ENCODE measurements around the gene ARHGEF39. TPM values are rescaled to one million over a fixed set of nuclear protein-coding genes. Genes with fewer than 3 reads are reported as not detected.
A peak's percentile ranks its signal among the peaks of the same experiment; 100 is the strongest.

The ARHGEF39 gene
- total and polyA plus RNA-seq, 7 experiments from 2014 or later: 0.11 to 10.4 (median 0.44) TPM; not detected in 2

- peak overlapping the region in 4 of 9 donors; percentile 45 to 90 (median 63) for H3K27ac Mint-ChIP-seq
- H3K9me3 Mint-ChIP-seq: peaks cover 0 to 5% (median 0%) of the 10 kb centered on the region in 11 donors
- H3K4me3 Mint-ChIP-seq: no peak overlapping the region
- no peaks in the 10 kb centered on the region for H3K27me3 ChIP-seq (ENCODE audit: control insufficient read depth in 2 of 2, insufficient read depth in 2 of 2, low read length in 2 of 2)
- POLR2A ChIA-PET: interaction anchor here (0.7 to 1.7 kb wide), 6 partner anchors 11 to 56 kb away, joined by 3 to 6 read pairs (median 4); partner anchors contain the start of gene TPM2
- peaks cover 3 to 18% (median 6%) of the 10 kb centered on the region in 5 donors for H3K36me3 Mint-ChIP-seq
- no peaks in the 10 kb centered on the region for H3K27me3 Mint-ChIP-seq
- H3K4me3 ChIP-seq (ENCODE audit: low read length): no peak overlapping the region
- CTCF ChIA-PET: interaction anchor here (1.2 kb wide), 1 partner anchor 23 kb away, joined by 3 read pairs; the partner anchor contains the start of gene CCDC107
- H3K36me3 ChIP-seq (ENCODE audit: control insufficient read depth in 2 of 3, insufficient read depth in 3 of 3, low read length in 3 of 3): no peaks in the 10 kb centered on the region
- intact Hi-C loops (cut with micrococcal nuclease): no loop called here
- H3K4me1 Mint-ChIP-seq: peaks cover 34 to 58% (median 47%) of the 10 kb centered on the region in 7 donors
- no peak overlapping the region for H3K27ac ChIP-seq (ENCODE audit: low read depth, low read length)
- H3K4me1 ChIP-seq (ENCODE audit: control insufficient read depth in 2 of 2, insufficient read depth in 2 of 2, low read length in 2 of 2): peaks cover 19 to 35% of the 10 kb centered on the region in 2 donors
- no peaks in the 10 kb centered on the region for H3K9me3 ChIP-seq (ENCODE audit: control insufficient read depth in 2 of 3, low read length in 3 of 3)
- DNase-seq (no peak), ATAC-seq (no peak)
These were observed 29.3 kb downstream of the ARHGEF39 start for GRCh38 chr9:35635730-35636129.

- POLR2A ChIA-PET: interaction anchor here (0.6 to 1.5 kb wide), 5 partner anchors 10 to 61 kb away, joined by 4 to 5 read pairs (median 5); no protein-coding TSS in a partner anchor
- CTCF ChIA-PET: interaction anchor here (4.5 kb wide), 1 partner anchor 19 kb away, joined by 17 read pairs; no protein-coding TSS in a partner anchor
- intact Hi-C loops (cut with micrococcal nuclease): no loop called here
These were observed 35.4 kb downstream of the ARHGEF39 start for GRCh38 chr9:35629597-35629996.

GRCh38 chr9:35628389-35628991 lies 36.5 kb downstream of the ARHGEF39 start:
- H3K4me1 Mint-ChIP-seq: peaks cover 2 to 12% (median 6%) of the 10 kb centered on the region in 7 donors
- DNase-seq: no peak
- H3K9me3 Mint-ChIP-seq: no peaks in the 10 kb centered on the region
- no peaks in the 10 kb centered on the region for H3K27me3 ChIP-seq (ENCODE audit: control insufficient read depth in 2 of 2, insufficient read depth in 2 of 2, low read length in 2 of 2)
- H3K36me3 Mint-ChIP-seq: no peaks in the 10 kb centered on the region
- intact Hi-C loops (cut with micrococcal nuclease): no loop called here
- CTCF ChIA-PET: interaction anchor here (0.6 to 4.5 kb wide), 4 partner anchors 17 to 262 kb away, joined by 3 to 17 read pairs (median 3); no protein-coding TSS in a partner anchor
- POLR2A ChIA-PET: interaction anchor here (0.5 to 1.5 kb wide), 6 partner anchors 9 to 62 kb away, joined by 3 to 5 read pairs (median 4); no protein-coding TSS in a partner anchor
- no peaks in the 10 kb centered on the region for H3K4me1 ChIP-seq (ENCODE audit: control insufficient read depth in 2 of 2, insufficient read depth in 2 of 2, low read length in 2 of 2)
- no peak overlapping the region for H3K27ac Mint-ChIP-seq
- no peak overlapping the region for H3K4me3 Mint-ChIP-seq
- no peaks in the 10 kb centered on the region for H3K9me3 ChIP-seq (ENCODE audit: control insufficient read depth in 2 of 3, low read length in 3 of 3)
- H3K36me3 ChIP-seq (ENCODE audit: control insufficient read depth in 2 of 3, insufficient read depth in 3 of 3, low read length in 3 of 3): no peaks in the 10 kb centered on the region
- H3K4me3 ChIP-seq (ENCODE audit: low read length): no peak overlapping the region
- H3K27me3 Mint-ChIP-seq: no peaks in the 10 kb centered on the region
- no peak for ATAC-seq
- no peak overlapping the region for H3K27ac ChIP-seq (ENCODE audit: low read depth, low read length)

More at GRCh38 chr9:35629597-35629996, 35.4 kb downstream of the ARHGEF39 start:
- DNase-seq (no peak), ATAC-seq (no peak)
- Histone ChIP-seq H3K4me3 (ENCODE audit: low read length) (no peak overlapping the region), H3K9me3 (ENCODE audit: control insufficient read depth in 2 of 3, low read length in 3 of 3) (no peaks in the 10 kb centered on the region), H3K27me3 (ENCODE audit: control insufficient read depth in 2 of 2, insufficient read depth in 2 of 2, low read length in 2 of 2) (no peaks in the 10 kb centered on the region), H3K27ac (ENCODE audit: low read depth, low read length) (no peak overlapping the region), H3K36me3 (ENCODE audit: control insufficient read depth in 2 of 3, insufficient read depth in 3 of 3, low read length in 3 of 3) (no peaks in the 10 kb centered on the region), H3K4me1 (ENCODE audit: control insufficient read depth in 2 of 2, insufficient read depth in 2 of 2, low read length in 2 of 2) (no peaks in the 10 kb centered on the region)
- no peaks in the 10 kb centered on the region for H3K27me3 Mint-ChIP-seq
- no peaks in the 10 kb centered on the region for H3K9me3 Mint-ChIP-seq
- peaks cover 3 to 13% (median 7%) of the 10 kb centered on the region in 7 donors for H3K4me1 Mint-ChIP-seq
- peaks cover 0 to 1% (median 0%) of the 10 kb centered on the region in 5 donors for H3K36me3 Mint-ChIP-seq
- H3K27ac Mint-ChIP-seq: no peak overlapping the region
- no peak overlapping the region for H3K4me3 Mint-ChIP-seq

GRCh38 chr9:35627575-35627974 lies 37.4 kb downstream of the ARHGEF39 start:
- no peak overlapping the region for H3K4me3 Mint-ChIP-seq
- H3K27me3 Mint-ChIP-seq: no peaks in the 10 kb centered on the region
- ChIA-PET POLR2A (no interaction called here), CTCF (interaction anchor here (4.5 kb wide), 1 partner anchor 16 kb away, joined by 17 read pairs; no protein-coding TSS in a partner anchor)
- peaks cover 2 to 12% (median 6%) of the 10 kb centered on the region in 7 donors for H3K4me1 Mint-ChIP-seq
- Histone ChIP-seq H3K4me1 (ENCODE audit: control insufficient read depth in 2 of 2, insufficient read depth in 2 of 2, low read length in 2 of 2) (no peaks in the 10 kb centered on the region), H3K27me3 (ENCODE audit: control insufficient read depth in 2 of 2, insufficient read depth in 2 of 2, low read length in 2 of 2) (no peaks in the 10 kb centered on the region), H3K27ac (ENCODE audit: low read depth, low read length) (no peak overlapping the region), H3K4me3 (ENCODE audit: low read length) (no peak overlapping the region), H3K9me3 (ENCODE audit: control insufficient read depth in 2 of 3, low read length in 3 of 3) (no peaks in the 10 kb centered on the region), H3K36me3 (ENCODE audit: control insufficient read depth in 2 of 3, insufficient read depth in 3 of 3, low read length in 3 of 3) (no peaks in the 10 kb centered on the region)
- DNase-seq (no peak), ATAC-seq (no peak)
- no peaks in the 10 kb centered on the region for H3K36me3 Mint-ChIP-seq
- no peaks in the 10 kb centered on the region for H3K9me3 Mint-ChIP-seq
- no peak overlapping the region for H3K27ac Mint-ChIP-seq
- intact Hi-C loops (cut with micrococcal nuclease): no loop called here

- Mint-ChIP-seq H3K4me1 (peaks cover 33 to 44% (median 39%) of the 10 kb centered on the region in 7 donors), H3K4me3 (peak overlapping the region in 5 of 10 donors; percentile 18 to 86 (median 63)), H3K27ac (peak overlapping the region in 6 of 9 donors; percentile 43 to 92 (median 74)), H3K9me3 (no peaks in the 10 kb centered on the region), H3K27me3 (no peaks in the 10 kb centered on the region), H3K36me3 (peaks cover 0 to 2% (median 0%) of the 10 kb centered on the region in 5 donors)
- Histone ChIP-seq H3K27me3 (ENCODE audit: control insufficient read depth in 2 of 2, insufficient read depth in 2 of 2, low read length in 2 of 2) (no peaks in the 10 kb centered on the region), H3K27ac (ENCODE audit: low read depth, low read length) (no peak overlapping the region), H3K4me1 (ENCODE audit: control insufficient read depth in 2 of 2, insufficient read depth in 2 of 2, low read length in 2 of 2) (peaks cover 27 to 36% of the 10 kb centered on the region in 2 donors), H3K9me3 (ENCODE audit: control insufficient read depth in 2 of 3, low read length in 3 of 3) (no peaks in the 10 kb centered on the region), H3K4me3 (ENCODE audit: low read length) (no peak overlapping the region), H3K36me3 (ENCODE audit: control insufficient read depth in 2 of 3, insufficient read depth in 3 of 3, low read length in 3 of 3) (no peaks in the 10 kb centered on the region)
- ChIA-PET POLR2A (interaction anchor here (0.7 to 1.7 kb wide), 8 partner anchors 9 to 262 kb away, joined by 3 to 5 read pairs (median 4); partner anchors contain the start of genes CCDC107, CREB3, RMRP and TLN1), CTCF (interaction anchor here (0.9 to 12.7 kb wide), 4 partner anchors 13 to 72 kb away, joined by 3 to 118 read pairs (median 40); partner anchors contain the start of genes CCDC107, RMRP and SIT1)
- intact Hi-C loops (cut with micrococcal nuclease): loop anchor here in 1 of 2 donors (5.0 kb wide), 1 partner anchor 263 kb away; no protein-coding TSS in a partner anchor
- no peak for DNase-seq
- ATAC-seq: no peak
These were observed 45.2 kb downstream of the ARHGEF39 start for GRCh38 chr9:35619800-35620158.

GRCh38 chr9:35618854-35619799 lies 45.9 kb downstream of the ARHGEF39 start:
- H3K27me3 Mint-ChIP-seq: no peaks in the 10 kb centered on the region
- peak overlapping the region in 8 of 10 donors; percentile 18 to 89 (median 67) for H3K4me3 Mint-ChIP-seq
- Histone ChIP-seq H3K4me1 (ENCODE audit: control insufficient read depth in 2 of 2, insufficient read depth in 2 of 2, low read length in 2 of 2) (peaks cover 27 to 36% of the 10 kb centered on the region in 2 donors), H3K9me3 (ENCODE audit: control insufficient read depth in 2 of 3, low read length in 3 of 3) (no peaks in the 10 kb centered on the region), H3K4me3 (ENCODE audit: low read length) (peak overlapping the region; percentile 25), H3K27ac (ENCODE audit: low read depth, low read length) (peak overlapping the region; percentile 38), H3K27me3 (ENCODE audit: control insufficient read depth in 2 of 2, insufficient read depth in 2 of 2, low read length in 2 of 2) (no peaks in the 10 kb centered on the region), H3K36me3 (ENCODE audit: control insufficient read depth in 2 of 3, insufficient read depth in 3 of 3, low read length in 3 of 3) (no peaks in the 10 kb centered on the region)
- peak; percentile 54 for ATAC-seq
- H3K9me3 Mint-ChIP-seq: no peaks in the 10 kb centered on the region
- peak in 2 of 9 donors; percentile 7 to 42 for DNase-seq
- peak overlapping the region in 8 of 9 donors; percentile 45 to 92 (median 87) for H3K27ac Mint-ChIP-seq
- peaks cover 0 to 2% (median 0%) of the 10 kb centered on the region in 5 donors for H3K36me3 Mint-ChIP-seq
- peaks cover 33 to 44% (median 38%) of the 10 kb centered on the region in 7 donors for H3K4me1 Mint-ChIP-seq
- intact Hi-C loops (cut with micrococcal nuclease): loop anchor here in 1 of 2 donors (5.0 kb wide), 1 partner anchor 263 kb away; no protein-coding TSS in a partner anchor
- CTCF ChIA-PET: interaction anchor here (0.9 to 12.7 kb wide), 4 partner anchors 14 to 73 kb away, joined by 3 to 118 read pairs (median 40); partner anchors contain the start of genes CCDC107, RMRP and SIT1
- POLR2A ChIA-PET: interaction anchor here (1.0 to 1.7 kb wide), 9 partner anchors 10 to 113 kb away, joined by 3 to 5 read pairs (median 4); partner anchors contain the start of genes CCDC107, CREB3, RMRP and TLN1

Data from naive thymus-derived CD4-positive, alpha-beta T cell (primary cell).